Neural progenitor cell (in vitro differentiated cells): ENCODE measurements around the gene UBFD1.

Source experiments
- EZH2 ChIP-seq: fragments of 200-600 bp; sonication (generic); IDR thresholded peaks from 2 replicates; pipeline ENCODE4 v1.6.1; 2017; ENCODE audit warnings: antibody characterized with exemption, mild to moderate bottlenecking, moderate library complexity
- TF ChIP-seq, protein P1 (sequence below): fragments of 200-600 bp; sonication (generic); IDR thresholded peaks from 2 replicates; pipeline ENCODE4 v1.5.1; 2017; ENCODE audit warnings: antibody characterized with exemption, mild to moderate bottlenecking

DNA sequence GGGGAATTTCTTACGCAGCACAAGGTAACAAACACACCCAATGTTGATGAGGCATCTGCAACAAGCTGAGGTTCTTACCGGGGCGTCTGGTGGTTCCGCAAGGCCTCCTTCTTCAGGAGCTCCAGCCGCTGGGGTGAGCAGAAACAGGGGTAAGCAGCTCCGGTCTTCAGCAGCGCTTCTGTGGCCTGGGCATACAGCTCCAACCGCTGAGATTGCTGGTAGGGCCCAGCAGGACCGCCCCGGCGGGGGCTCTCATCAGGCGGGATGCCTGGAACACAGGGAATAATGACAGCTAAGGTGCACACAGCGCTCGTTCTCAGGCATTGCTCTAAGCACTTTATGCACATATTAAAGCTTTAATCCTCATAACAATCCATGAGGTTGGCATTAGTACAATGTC lies 13.1 kb upstream of the UBFD1 start:
- TF ChIP-seq, protein P1, sequence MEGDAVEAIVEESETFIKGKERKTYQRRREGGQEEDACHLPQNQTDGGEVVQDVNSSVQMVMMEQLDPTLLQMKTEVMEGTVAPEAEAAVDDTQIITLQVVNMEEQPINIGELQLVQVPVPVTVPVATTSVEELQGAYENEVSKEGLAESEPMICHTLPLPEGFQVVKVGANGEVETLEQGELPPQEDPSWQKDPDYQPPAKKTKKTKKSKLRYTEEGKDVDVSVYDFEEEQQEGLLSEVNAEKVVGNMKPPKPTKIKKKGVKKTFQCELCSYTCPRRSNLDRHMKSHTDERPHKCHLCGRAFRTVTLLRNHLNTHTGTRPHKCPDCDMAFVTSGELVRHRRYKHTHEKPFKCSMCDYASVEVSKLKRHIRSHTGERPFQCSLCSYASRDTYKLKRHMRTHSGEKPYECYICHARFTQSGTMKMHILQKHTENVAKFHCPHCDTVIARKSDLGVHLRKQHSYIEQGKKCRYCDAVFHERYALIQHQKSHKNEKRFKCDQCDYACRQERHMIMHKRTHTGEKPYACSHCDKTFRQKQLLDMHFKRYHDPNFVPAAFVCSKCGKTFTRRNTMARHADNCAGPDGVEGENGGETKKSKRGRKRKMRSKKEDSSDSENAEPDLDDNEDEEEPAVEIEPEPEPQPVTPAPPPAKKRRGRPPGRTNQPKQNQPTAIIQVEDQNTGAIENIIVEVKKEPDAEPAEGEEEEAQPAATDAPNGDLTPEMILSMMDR, result no peak
- TF ChIP-seq EZH2, result no peak
